Neutrophil (primary cell): ENCODE data around the gene CXCL3.

ENCODE experiments used
- H3K27ac ChIP-seq: fragments of 200-600 bp; sonication (generic); 2 replicates; pipeline ENCODE4 v1.5.1; 2016; ENCODE audit warnings: mild to moderate bottlenecking, moderate library complexity
- H3K27me3 ChIP-seq: fragments of 200-600 bp; sonication (generic); 2 replicates; pipeline ENCODE4 v1.6.0; 2016; ENCODE audit warnings: mild to moderate bottlenecking
- H3K36me3 ChIP-seq: fragments of 200-600 bp; sonication (generic); 2 replicates; pipeline ENCODE4 v1.5.1; 2017
- H3K4me1 ChIP-seq, 2 experiments: fragments of 200-600 bp in 1 of 2; sonication (generic) in 1 of 2; 1 replicate in 1 of 2; 2 replicates in 1 of 2; pipeline versions ENCODE4 v1.5.1 to v1.6.1; 2013 to 2016; ENCODE audit warnings: low read depth in 1 of 2, low read length in 1 of 2, mild to moderate bottlenecking in 1 of 2, moderate library complexity in 1 of 2; ENCODE audit not compliant: control insufficient read depth in 1 of 2, insufficient read depth in 1 of 2
- H3K4me3 ChIP-seq, 2 experiments: fragments of 200-600 bp in 1 of 2; sonication (generic) in 1 of 2; 1 replicate in 1 of 2; 2 replicates in 1 of 2; pipeline ENCODE4 v1.5.1; 2013 to 2016; ENCODE audit warnings: low read depth in 1 of 2, low read length in 1 of 2, mild to moderate bottlenecking in 1 of 2, moderate library complexity in 1 of 2
- H3K9me3 ChIP-seq: fragments of 200-600 bp; sonication (generic); 2 replicates; pipeline ENCODE4 v1.5.1; 2016
- CTCF ChIP-seq: fragments of 200-600 bp; sonication (generic); IDR thresholded peaks from 2 replicates; pipeline ENCODE4 v1.5.1; 2016; ENCODE audit warnings: antibody characterized with exemption

CXCL3 gene

GRCh38 chr4:74033739-74034138 is 4.8 kb downstream of the CXCL3 start:
- Histone ChIP-seq H3K36me3 (no peaks in the 10 kb centered on the region), H3K4me3 (no peak overlapping the region), H3K27ac (no peak overlapping the region), H3K27me3 (peaks cover 3% of the 10 kb centered on the region), H3K4me1 (peaks cover 30 to 36% of the 10 kb centered on the region in 2 experiments), H3K9me3 (no peaks in the 10 kb centered on the region)
- no peak for TF ChIP-seq CTCF

- no peak for TF ChIP-seq CTCF
- Histone ChIP-seq H3K27ac (no peak overlapping the region), H3K27me3 (no peaks in the 10 kb centered on the region)
Observed at GRCh38 chr4:74032064-74032463, 6.4 kb downstream of the CXCL3 start.

GRCh38 chr4:74031576-74031975 is 6.9 kb downstream of the CXCL3 start:
- no peak for TF ChIP-seq CTCF
- no peaks in the 10 kb centered on the region for H3K36me3 ChIP-seq
- peaks cover 18 to 27% of the 10 kb centered on the region in 2 experiments for H3K4me1 ChIP-seq

More at GRCh38 chr4:74032064-74032463, 6.4 kb downstream of the CXCL3 start:
- Histone ChIP-seq H3K9me3 (no peaks in the 10 kb centered on the region), H3K4me3 (no peak overlapping the region), H3K36me3 (no peaks in the 10 kb centered on the region), H3K4me1 (peaks cover 18 to 27% of the 10 kb centered on the region in 2 experiments)

GRCh38 chr4:74030285-74030684 is 8.2 kb downstream of the CXCL3 start:
- H3K27ac ChIP-seq, result no peak overlapping the region
- TF ChIP-seq CTCF, result no peak
- peaks cover 18 to 27% of the 10 kb centered on the region in 2 experiments for H3K4me1 ChIP-seq
- no peaks in the 10 kb centered on the region for H3K36me3 ChIP-seq
- no peaks in the 10 kb centered on the region for H3K27me3 ChIP-seq
- H3K9me3 ChIP-seq, result no peaks in the 10 kb centered on the region
- H3K4me3 ChIP-seq, result no peak overlapping the region

More at GRCh38 chr4:74031576-74031975, 6.9 kb downstream of the CXCL3 start:
- no peak overlapping the region for H3K4me3 ChIP-seq
- no peaks in the 10 kb centered on the region for H3K27me3 ChIP-seq
- H3K9me3 ChIP-seq, result no peaks in the 10 kb centered on the region
- H3K27ac ChIP-seq, result no peak overlapping the region

- H3K27ac ChIP-seq, result no peak overlapping the region
- no peak for TF ChIP-seq CTCF
- no peaks in the 10 kb centered on the region for H3K27me3 ChIP-seq
- no peaks in the 10 kb centered on the region for H3K36me3 ChIP-seq
- no peaks in the 10 kb centered on the region for H3K9me3 ChIP-seq
- H3K4me1 ChIP-seq, result peaks cover 15 to 20% of the 10 kb centered on the region in 2 experiments
- H3K4me3 ChIP-seq, result no peak overlapping the region
Observed at GRCh38 chr4:74028504-74028903, 10.0 kb downstream of the CXCL3 start.

- TF ChIP-seq CTCF, result no peak
- Histone ChIP-seq H3K27ac (no peak overlapping the region), H3K4me3 (no peak overlapping the region), H3K36me3 (no peaks in the 10 kb centered on the region), H3K4me1 (peaks cover 3% of the 10 kb centered on the region in 2 experiments), H3K27me3 (no peaks in the 10 kb centered on the region), H3K9me3 (no peaks in the 10 kb centered on the region)
Observed at GRCh38 chr4:74023709-74024108, 14.8 kb downstream of the CXCL3 start.
